H1 (cell line): Measurements from ENCODE around the gene NAA20. TPM values are rescaled to one million over a fixed set of nuclear protein-coding genes. Genes with fewer than 3 reads are reported as not detected.

Experiments used
- CTCF ChIA-PET: fragments of 300-600 bp; sonication (Branson Sonifier 250); formaldehyde crosslinking; loops from one replicate; lab custom pipeline; 2021; ENCODE audit not compliant: partially characterized antibody; lab: Charles Lee
- POLR2A ChIA-PET: fragments of 300-600 bp; sonication (Branson Sonifier 250); formaldehyde crosslinking; loops from one replicate; lab custom pipeline; 2021; ENCODE audit warnings: inconsistent platforms; ENCODE audit not compliant: partially characterized antibody; lab: Charles Lee
- DNase-seq, 2 experiments: peaks; one replicate each; pipeline versions ENCODE4 v3.0.0 to v3.0.0-alpha.2; 2010 to 2022; ENCODE audit warnings: low spot score in 2 of 2, low read depth in 1 of 2, mixed read lengths in 1 of 2
- FAIRE-seq: peaks from 2 replicates; lab custom pipeline; 2011; peaks lifted over from hg19 to GRCh38; lab: Jason Lieb, UNC
- H2AFZ ChIP-seq: 2 replicates; pipeline ENCODE4 v1.8.1; 2012; ENCODE audit warnings: low read length, inconsistent platforms
- H2AK5ac ChIP-seq: 2 replicates; pipeline ENCODE4 v1.6.1; 2013; ENCODE audit warnings: low read depth, low read length
- H2BK120ac ChIP-seq: replicated peaks from 2 replicates; pipeline ENCODE3; 2013; ENCODE audit warnings: low read depth, low read length, inconsistent platforms
- H2BK12ac ChIP-seq: 2 replicates; pipeline ENCODE4 v1.6.1; 2013; ENCODE audit warnings: low read depth, low read length
- H2BK15ac ChIP-seq: 2 replicates; pipeline ENCODE4 v1.6.1; 2013; ENCODE audit warnings: low read length
- H2BK20ac ChIP-seq: 2 replicates; pipeline ENCODE4 v1.6.1; 2013; ENCODE audit warnings: low read length
- H2BK5ac ChIP-seq: 2 replicates; pipeline ENCODE4 v1.6.1; 2013; ENCODE audit warnings: low read depth, low read length
- H3K14ac ChIP-seq: 2 replicates; pipeline ENCODE4 v1.6.1; 2013; ENCODE audit warnings: inconsistent platforms; ENCODE audit not compliant: insufficient read length
- H3K18ac ChIP-seq: 2 replicates; pipeline ENCODE4 v1.6.1; 2013; ENCODE audit warnings: low read length; ENCODE audit errors: extremely low read depth
- H3K23ac ChIP-seq: 2 replicates; pipeline ENCODE4 v1.6.1; 2013; ENCODE audit warnings: inconsistent platforms; ENCODE audit not compliant: insufficient read length
- H3K23me2 ChIP-seq: 2 replicates; pipeline ENCODE4 v1.6.1; 2013; ENCODE audit warnings: low read depth, low read length
- H3K27ac ChIP-seq: 2 replicates; pipeline ENCODE4 v1.6.1; 2011; ENCODE audit warnings: low read depth, low read length, inconsistent platforms
- H3K27me3 ChIP-seq, 4 experiments: replicated peaks in 1 of 4; 1 replicate in 1 of 4; 2 replicates in 3 of 4; pipeline versions ENCODE4 v1.6.1 to v1.8.1; 2011 to 2013; ENCODE audit warnings: low read length in 3 of 4, mild to moderate bottlenecking in 3 of 4, inconsistent platforms in 2 of 4, mixed read lengths in 2 of 4, moderate library complexity in 1 of 4; ENCODE audit not compliant: control insufficient read depth in 3 of 4, insufficient read depth in 3 of 4; ENCODE audit errors: extremely low read depth in 1 of 4
- H3K36me3 ChIP-seq, 4 experiments: 2 replicates each; pipeline versions ENCODE4 v1.6.1 to v1.8.1; 2011 to 2013; ENCODE audit warnings: mild to moderate bottlenecking in 4 of 4, low read length in 3 of 4, moderate library complexity in 2 of 4, control low read depth in 1 of 4, inconsistent platforms in 1 of 4; ENCODE audit not compliant: insufficient read depth in 4 of 4, control insufficient read depth in 2 of 4
- H3K4ac ChIP-seq: replicated peaks from 2 replicates; pipeline ENCODE3; 2013; ENCODE audit warnings: low read length, low read depth, mixed read lengths, inconsistent platforms; ENCODE audit not compliant: insufficient read length
- H3K4me1 ChIP-seq, 4 experiments: replicated peaks in 1 of 4; 1 replicate in 1 of 4; 2 replicates in 3 of 4; pipeline versions ENCODE4 v1.6.1 to v1.8.1; 2011 to 2013; ENCODE audit warnings: low read length in 3 of 4, inconsistent platforms in 2 of 4, mixed read lengths in 1 of 4; ENCODE audit not compliant: insufficient read depth in 4 of 4, control insufficient read depth in 3 of 4
- H3K4me2 ChIP-seq, 2 experiments: 2 replicates each; pipeline versions ENCODE4 v1.6.1 to v1.8.1; 2011 to 2013; ENCODE audit warnings: low read depth in 2 of 2, low read length in 2 of 2, control low read depth in 1 of 2, inconsistent platforms in 1 of 2, mild to moderate bottlenecking in 1 of 2; ENCODE audit not compliant: insufficient read depth in 1 of 2
- H3K4me3 ChIP-seq, 4 experiments: fragments of 200-600, 300-600 bp in 1 of 4; sonication (generic), shearing (Covaris generic), sonication (Bioruptor Twin) in 1 of 4; 2 replicates each; pipeline versions ENCODE4 v1.5.1 to v1.8.1; 2011 to 2016; ENCODE audit warnings: low read length in 4 of 4, low read depth in 3 of 4, control low read depth in 2 of 4, inconsistent platforms in 2 of 4, mild to moderate bottlenecking in 2 of 4, mixed read lengths in 1 of 4, moderate library complexity in 1 of 4; ENCODE audit not compliant: insufficient read depth in 2 of 4; ENCODE audit errors: extremely low read depth in 1 of 4
- H3K56ac ChIP-seq: replicated peaks from 2 replicates; pipeline ENCODE3; 2013; ENCODE audit warnings: low read depth, mild to moderate bottlenecking, mixed read lengths, low read length, inconsistent platforms; ENCODE audit not compliant: insufficient read length
- H3K79me1 ChIP-seq: 2 replicates; pipeline ENCODE4 v1.6.1; 2013; ENCODE audit warnings: low read depth, low read length, control low read depth
- H3K79me2 ChIP-seq, 2 experiments: 2 replicates each; pipeline versions ENCODE4 v1.6.1 to v1.8.1; 2012 to 2013; ENCODE audit warnings: low read length in 2 of 2, mild to moderate bottlenecking in 2 of 2, inconsistent platforms in 1 of 2; ENCODE audit not compliant: insufficient read depth in 2 of 2, control insufficient read depth in 1 of 2
- H3K9ac ChIP-seq, 4 experiments: replicated peaks in 1 of 4; 1 replicate in 1 of 4; 2 replicates in 3 of 4; pipeline versions ENCODE4 v1.6.1 to v1.8.1; 2011 to 2013; ENCODE audit warnings: low read depth in 3 of 4, low read length in 3 of 4, control low read depth in 2 of 4, mild to moderate bottlenecking in 2 of 4, moderate library complexity in 2 of 4, inconsistent platforms in 1 of 4; ENCODE audit errors: extremely low read depth in 1 of 4
- H3K9me3 ChIP-seq, 2 experiments: 2 replicates each; pipeline versions ENCODE4 v1.6.1 to v1.8.1; 2012 to 2013; ENCODE audit warnings: mild to moderate bottlenecking in 2 of 2, moderate library complexity in 2 of 2, control low read depth in 1 of 2, inconsistent platforms in 1 of 2, low read depth in 1 of 2, low read length in 1 of 2, mixed read lengths in 1 of 2; ENCODE audit not compliant: insufficient read depth in 2 of 2
- H4K20me1 ChIP-seq, 2 experiments: replicated peaks in 1 of 2; 2 replicates each; pipeline versions ENCODE3 to v1.8.1; 2011 to 2013; ENCODE audit warnings: inconsistent platforms in 2 of 2, low read length in 2 of 2, mild to moderate bottlenecking in 1 of 2; ENCODE audit not compliant: insufficient read depth in 2 of 2, control insufficient read depth in 1 of 2
- H4K5ac ChIP-seq: 2 replicates; pipeline ENCODE4 v1.6.1; 2013; ENCODE audit warnings: low read length, low read depth, mixed read lengths, inconsistent platforms; ENCODE audit not compliant: insufficient read length
- H4K8ac ChIP-seq: 2 replicates; pipeline ENCODE4 v1.8.0; 2013; ENCODE audit warnings: mild to moderate bottlenecking, moderate library complexity, low read length, inconsistent platforms; ENCODE audit not compliant: insufficient read depth; ENCODE audit errors: extremely low read depth
- H4K91ac ChIP-seq: replicated peaks from 2 replicates; pipeline ENCODE3; 2013; ENCODE audit warnings: low read length, mixed read lengths, inconsistent platforms; ENCODE audit not compliant: insufficient read length
- ATF3 ChIP-seq: IDR thresholded peaks from 2 replicates; pipeline ENCODE4 v1.6.1; 2011; ENCODE audit warnings: low read depth, mild to moderate bottlenecking, low read length; ENCODE audit not compliant: insufficient read depth
- BRCA1 ChIP-seq: IDR thresholded peaks from 2 replicates; pipeline ENCODE4 v1.6.1; 2012; ENCODE audit warnings: low read depth, low read length, improper control_type of control experiment
- CHD2 ChIP-seq: IDR thresholded peaks from 2 replicates; pipeline ENCODE4 v1.6.1; 2012; ENCODE audit warnings: low read length, improper control_type of control experiment
- EP300 ChIP-seq, 2 experiments: IDR thresholded peaks; 1 replicate in 1 of 2; 2 replicates in 1 of 2; pipeline ENCODE4 v1.6.1; 2011 to 2012; ENCODE audit warnings: low read depth in 2 of 2, low read length in 2 of 2, mild to moderate bottlenecking in 2 of 2, borderline replicate concordance in 1 of 2, inconsistent platforms in 1 of 2, moderate library complexity in 1 of 2
- GTF2F1 ChIP-seq: IDR thresholded peaks from 2 replicates; pipeline ENCODE4 v1.6.1; 2012; ENCODE audit warnings: low read depth, low read length, improper control_type of control experiment, borderline replicate concordance
- HDAC2 ChIP-seq, 2 experiments: fragments of 300-600 bp in 1 of 2; sonication (generic) in 1 of 2; IDR thresholded peaks; 2 replicates each; pipeline ENCODE4 v1.6.1; 2011 to 2012; ENCODE audit warnings: low read depth in 2 of 2, low read length in 2 of 2, mild to moderate bottlenecking in 2 of 2, moderate library complexity in 2 of 2, borderline replicate concordance in 1 of 2, inconsistent platforms in 1 of 2
- HDAC6 ChIP-seq: IDR thresholded peaks from one replicate; pipeline ENCODE4 v1.7.1; 2012; ENCODE audit warnings: low read depth, mild to moderate bottlenecking, inconsistent platforms, low read length, moderate library complexity
- JUN ChIP-seq: IDR thresholded peaks from 2 replicates; pipeline ENCODE4 v1.6.1; 2011; ENCODE audit warnings: low read depth, mild to moderate bottlenecking, improper control_type of control experiment, low read length
- NRF1 ChIP-seq: IDR thresholded peaks from 2 replicates; pipeline ENCODE4 v1.6.1; 2011; ENCODE audit warnings: mild to moderate bottlenecking, low read depth, low read length, improper control_type of control experiment
- POLR2A ChIP-seq, 2 experiments: IDR thresholded peaks; 1 replicate in 1 of 2; 2 replicates in 1 of 2; pipeline ENCODE4 v1.6.1; 2011; ENCODE audit warnings: low read depth in 2 of 2, low read length in 2 of 2, mild to moderate bottlenecking in 2 of 2; ENCODE audit errors: control extremely low read depth in 1 of 2
- POLR2AphosphoS5 ChIP-seq: IDR thresholded peaks from 2 replicates; pipeline ENCODE4 v1.6.1; 2011; ENCODE audit warnings: low read depth, low read length
- RXRA ChIP-seq: IDR thresholded peaks from 2 replicates; pipeline ENCODE4 v1.6.1; 2011; ENCODE audit warnings: low read depth, mild to moderate bottlenecking, low read length, moderate library complexity; ENCODE audit not compliant: insufficient read depth
- SIRT6 ChIP-seq: IDR thresholded peaks from one replicate; pipeline ENCODE4 v1.7.1; 2012; ENCODE audit warnings: low read length, inconsistent platforms
- SP1 ChIP-seq: IDR thresholded peaks from 2 replicates; pipeline ENCODE4 v1.6.1; 2011; ENCODE audit warnings: low read depth, low read length
- SRF ChIP-seq: IDR thresholded peaks from 2 replicates; pipeline ENCODE4 v1.6.1; 2011; ENCODE audit warnings: mild to moderate bottlenecking, low read depth, low read length, moderate library complexity
- WGBS, 2 experiments: shearing (Covaris generic) in 1 of 2; methylation state at CpG; one replicate each; pipeline versions ENCODE4 v1.1.6 to v1.1.7; 2013 to 2015; ENCODE audit warnings: low lambda C conversion rate in 2 of 2, mixed read lengths in 2 of 2, inconsistent platforms in 1 of 2, low coverage in 1 of 2, missing lambda C conversion rate in 1 of 2; ENCODE audit not compliant: insufficient replicate concordance in 2 of 2, insufficient coverage in 1 of 2, insufficient read length in 1 of 2; ENCODE audit errors: extremely low coverage in 1 of 2, missing lambda C conversion rate in 1 of 2; 5-methylcytosine and 5-hydroxymethylcytosine counted together
- polyA plus RNA-seq, 7 experiments: library from polyadenylated mRNA; depleted of rRNA in 3 of 7; stranded (reverse) in 5 of 7; unstranded in 2 of 7; fragments of >200 nt in 5 of 7; fragments of 200-250 nt in 2 of 7; gene quantifications; 1 replicate in 5 of 7; 2 replicates in 1 of 7; 4 replicates in 1 of 7; pipeline versions ENCODE4 v1.2.1 to v1.2.3, GENCODE V29; 2011 to 2013; ENCODE audit warnings: missing spikeins in 2 of 7, mixed read lengths in 2 of 7
- total RNA-seq: library from RNA; stranded (reverse); fragmentation: NEBNext Ultra II Directional; extraction: Animal tissue kit (Norgen Biotek cat#: 25700); gene quantifications from 2 replicates; pipeline ENCODE4 v1.2.1, GENCODE V29; 2021

Gene NAA20
- total and polyA plus RNA-seq, 2 of the 8 experiments (the other 6 are each of a cell fraction or from before 2014, with no cell fraction given) = 21.9 to 41.1 TPM

- no peak overlapping the region for H3K18ac ChIP-seq
- peaks cover 11 to 85% (median 40%) of the 10 kb centered on the region in 4 experiments for H3K36me3 ChIP-seq
- no peak overlapping the region for H3K56ac ChIP-seq
- H3K4me2 ChIP-seq = no peak overlapping the region
- ChIA-PET POLR2A (no interaction called here), CTCF (interaction anchor here (0.6 kb wide), 1 partner anchor 26 kb away, joined by 3 read pairs; no protein-coding TSS in a partner anchor)
- no peak overlapping the region for H2AFZ ChIP-seq
- H3K9ac ChIP-seq = no peak overlapping the region
- FAIRE-seq (no peak), DNase-seq (no peak)
- H3K4me3 ChIP-seq = no peak overlapping the region
- no peaks in the 10 kb centered on the region for H3K4me1 ChIP-seq
- H3K27me3 ChIP-seq = no peaks in the 10 kb centered on the region
- no peak overlapping the region for H4K8ac ChIP-seq
- H3K23me2 ChIP-seq = no peaks in the 10 kb centered on the region
- H3K27ac ChIP-seq = no peak overlapping the region
- H3K79me1 ChIP-seq = no peaks in the 10 kb centered on the region
- no peak overlapping the region for H2BK120ac ChIP-seq
- no peak overlapping the region for H3K4ac ChIP-seq
- H4K5ac ChIP-seq = no peak overlapping the region
- no peak overlapping the region for H2BK20ac ChIP-seq
- no peak overlapping the region for H2BK15ac ChIP-seq
- no peak overlapping the region for H3K23ac ChIP-seq
- 92% methylated on average over 5 of the region's 5 CpGs; no CpG with 5 or more reads in 1 of the 2 experiments for WGBS, 2 experiments
- no peak overlapping the region for H2AK5ac ChIP-seq
- no peak overlapping the region for H4K91ac ChIP-seq
- no peak overlapping the region for H2BK5ac ChIP-seq
- H2BK12ac ChIP-seq = no peak overlapping the region
- no peaks in the 10 kb centered on the region for H3K79me2 ChIP-seq
- H4K20me1 ChIP-seq = peaks cover 0 to 1% of the 10 kb centered on the region in 2 experiments
- H3K9me3 ChIP-seq = no peaks in the 10 kb centered on the region
- no peak overlapping the region for H3K14ac ChIP-seq
- TF ChIP-seq BRCA1 = no peak
- no peak for TF ChIP-seq ATF3
- TF ChIP-seq EP300 (IDR thresholded peaks at IDR 0.05; ENCODE audit: borderline replicate concordance in 1 of 2, low read depth in 2 of 2, low read length in 2 of 2) = no peak
- TF ChIP-seq SIRT6 = no peak
- TF ChIP-seq CHD2 = no peak
- no peak for TF ChIP-seq SRF
- TF ChIP-seq POLR2AphosphoS5 = no peak
- no peak for TF ChIP-seq NRF1
- TF ChIP-seq HDAC2 (IDR thresholded peaks at IDR 0.05; ENCODE audit: borderline replicate concordance in 1 of 2, low read depth in 2 of 2, low read length in 2 of 2) = no peak
- no peak for TF ChIP-seq HDAC6
- TF ChIP-seq GTF2F1 = no peak
- no peak for TF ChIP-seq JUN
- TF ChIP-seq POLR2A (IDR thresholded peaks at IDR 0.05; ENCODE audit: control extremely low read depth in 1 of 2, low read depth in 2 of 2, low read length in 2 of 2) = no peak
- no peak for TF ChIP-seq RXRA
- no peak for TF ChIP-seq SP1
Measured at GRCh38 chr20:20031790-20032189, 14.6 kb downstream of the NAA20 start.
